Liver (tissue), 9 donors: ENCODE measurements around the gene DNAI2. TPM values are rescaled to one million over a fixed set of nuclear protein-coding genes. Genes with fewer than 3 reads are reported as not detected.

Experiments used
- DNase-seq: peaks from one replicate; pipeline ENCODE4 v3.0.0-alpha.2; 2017; ENCODE audit warnings: low spot score
- H3K27ac ChIP-seq, 2 donors: one replicate each; pipeline ENCODE4 v1.7.0; 2013; ENCODE audit warnings: inconsistent platforms in 2 of 2, low read length in 2 of 2, control low read depth in 1 of 2, low read depth in 1 of 2, mild to moderate bottlenecking in 1 of 2
- H3K27me3 ChIP-seq, 4 donors: one replicate each; pipeline versions ENCODE4 v1.6.1 to v1.7.0; 2013; ENCODE audit warnings: low read length in 3 of 4, inconsistent platforms in 1 of 4, mild to moderate bottlenecking in 1 of 4, moderate library complexity in 1 of 4; ENCODE audit not compliant: control insufficient read depth in 4 of 4, insufficient read depth in 4 of 4
- H3K36me3 ChIP-seq, 4 donors: one replicate each; pipeline versions ENCODE4 v1.6.1 to v1.7.0; 2013; ENCODE audit warnings: low read length in 3 of 4, mild to moderate bottlenecking in 3 of 4, low read depth in 1 of 4, moderate library complexity in 1 of 4; ENCODE audit not compliant: control insufficient read depth in 4 of 4, insufficient read depth in 3 of 4
- H3K4me1 ChIP-seq, 4 donors: one replicate each; pipeline versions ENCODE4 v1.6.1 to v1.7.0; 2013; ENCODE audit warnings: low read length in 3 of 4, mild to moderate bottlenecking in 3 of 4, moderate library complexity in 1 of 4; ENCODE audit not compliant: control insufficient read depth in 4 of 4, insufficient read depth in 4 of 4
- H3K4me3 ChIP-seq, 3 donors: one replicate each; pipeline versions ENCODE4 v1.6.1 to v1.7.0; 2013; ENCODE audit warnings: low read length in 3 of 3, control low read depth in 1 of 3, low read depth in 1 of 3, mild to moderate bottlenecking in 1 of 3
- H3K9ac ChIP-seq, 2 donors: one replicate each; pipeline ENCODE4 v1.7.0; 2013; ENCODE audit warnings: low read length in 2 of 2, mild to moderate bottlenecking in 2 of 2, moderate library complexity in 2 of 2, control low read depth in 1 of 2, low read depth in 1 of 2
- H3K9me3 ChIP-seq, 4 donors: one replicate each; pipeline versions ENCODE4 v1.6.1 to v1.7.0; 2013; ENCODE audit warnings: low read length in 3 of 4; ENCODE audit not compliant: control insufficient read depth in 4 of 4
- ATF3 ChIP-seq: IDR thresholded peaks from 2 replicates; pipeline ENCODE4 v1.6.1; 2016; ENCODE audit warnings: antibody characterized with exemption
- EGR1 ChIP-seq, 2 donors: IDR thresholded peaks; 2 replicates each; pipeline ENCODE4 v1.6.1; 2016 to 2018; ENCODE audit warnings: antibody characterized with exemption in 2 of 2, low read depth in 2 of 2
- FOXA1 ChIP-seq: IDR thresholded peaks from 2 replicates; pipeline ENCODE4 v1.6.1; 2016; ENCODE audit warnings: antibody characterized with exemption
- FOXA2 ChIP-seq: IDR thresholded peaks from 2 replicates; pipeline ENCODE4 v1.6.1; 2016; ENCODE audit warnings: antibody characterized with exemption
- GABPA ChIP-seq, 2 donors: IDR thresholded peaks in 1 of 2; conservative IDR thresholded peaks in 1 of 2; 2 replicates each; pipeline ENCODE4 v1.6.1; 2016; ENCODE audit warnings: antibody characterized with exemption in 2 of 2, mild to moderate bottlenecking in 1 of 2, moderate library complexity in 1 of 2
- HNF4A ChIP-seq, 2 donors: conservative IDR thresholded peaks; 2 replicates each; pipeline ENCODE4 v1.6.1; 2016; ENCODE audit warnings: antibody characterized with exemption in 2 of 2, mild to moderate bottlenecking in 2 of 2
- HNF4G ChIP-seq: IDR thresholded peaks from 2 replicates; pipeline ENCODE4 v1.6.1; 2016; ENCODE audit warnings: antibody characterized with exemption
- MAX ChIP-seq: IDR thresholded peaks from 2 replicates; pipeline ENCODE4 v1.6.1; 2016; ENCODE audit warnings: antibody characterized with exemption
- NR2F2 ChIP-seq: IDR thresholded peaks from 2 replicates; pipeline ENCODE4 v1.6.1; 2016; ENCODE audit warnings: antibody characterized with exemption
- RAD21 ChIP-seq, 2 donors: IDR thresholded peaks; 2 replicates each; pipeline ENCODE4 v1.6.1; 2016; ENCODE audit warnings: antibody characterized with exemption in 2 of 2, mild to moderate bottlenecking in 2 of 2
- RXRA ChIP-seq, 2 donors: IDR thresholded peaks; 2 replicates each; pipeline ENCODE4 v1.6.1; 2017 to 2018; ENCODE audit warnings: antibody characterized with exemption in 2 of 2, mild to moderate bottlenecking in 1 of 2
- SP1 ChIP-seq: IDR thresholded peaks from 2 replicates; pipeline ENCODE4 v1.6.1; 2018; ENCODE audit warnings: antibody characterized with exemption, mild to moderate bottlenecking
- TAF1 ChIP-seq: conservative IDR thresholded peaks from 2 replicates; pipeline ENCODE4 v1.6.1; 2016; ENCODE audit warnings: antibody characterized with exemption, mild to moderate bottlenecking
- ZBTB33 ChIP-seq: IDR thresholded peaks from 2 replicates; pipeline ENCODE4 v1.6.1; 2016; ENCODE audit warnings: antibody characterized with exemption
- WGBS: extraction: QIAGEN DNeasy Blood & Tissue Kit; methylation state at CpG from one replicate; pipeline ENCODE4 v1.1.7; 2013; 5-methylcytosine and 5-hydroxymethylcytosine counted together
- polyA plus RNA-seq, 2 donors: library from polyadenylated mRNA; stranded (reverse) in 1 of 2; unstranded in 1 of 2; fragments of 200-250 nt in 1 of 2; fragments of >200 nt in 1 of 2; fragmentation: Nextera tagmentation in 1 of 2; extraction: Ambion mirVana in 1 of 2; gene quantifications; one replicate each; pipeline versions ENCODE4 v1.2.1 to v1.2.3, GENCODE V29; 2013 to 2015
- total RNA-seq, 2 donors: library from RNA; depleted of rRNA; stranded (reverse); fragments of >200 nt; gene quantifications; one replicate each; pipeline ENCODE4 v1.2.3, GENCODE V29; 2014
- TF ChIP-seq, protein P1 (sequence below): IDR thresholded peaks from 2 replicates; pipeline ENCODE4 v1.6.1; 2016; ENCODE audit warnings: antibody characterized with exemption, mild to moderate bottlenecking
- donor health status: healthy.
- donor health status: healthy.
- donor health status: healthy.
- donor health status: healthy.
- donor health status: healthy.

DNAI2 gene
- total and polyA plus RNA-seq, 4 donors = not detected

GRCh38 chr17:74224959-74225725, 48.9 kb upstream of the DNAI2 start:
- H3K9ac ChIP-seq = no peak overlapping the region
- no peaks in the 10 kb centered on the region for H3K27me3 ChIP-seq
- H3K36me3 ChIP-seq = no peaks in the 10 kb centered on the region
- H3K27ac ChIP-seq = no peak overlapping the region
- no peaks in the 10 kb centered on the region for H3K9me3 ChIP-seq
- DNase-seq = no peak
- no peak overlapping the region for H3K4me3 ChIP-seq
- H3K4me1 ChIP-seq = no peaks in the 10 kb centered on the region
- TF ChIP-seq RAD21 (IDR thresholded peaks at IDR 0.05) = no peak
- TF ChIP-seq, protein P1, sequence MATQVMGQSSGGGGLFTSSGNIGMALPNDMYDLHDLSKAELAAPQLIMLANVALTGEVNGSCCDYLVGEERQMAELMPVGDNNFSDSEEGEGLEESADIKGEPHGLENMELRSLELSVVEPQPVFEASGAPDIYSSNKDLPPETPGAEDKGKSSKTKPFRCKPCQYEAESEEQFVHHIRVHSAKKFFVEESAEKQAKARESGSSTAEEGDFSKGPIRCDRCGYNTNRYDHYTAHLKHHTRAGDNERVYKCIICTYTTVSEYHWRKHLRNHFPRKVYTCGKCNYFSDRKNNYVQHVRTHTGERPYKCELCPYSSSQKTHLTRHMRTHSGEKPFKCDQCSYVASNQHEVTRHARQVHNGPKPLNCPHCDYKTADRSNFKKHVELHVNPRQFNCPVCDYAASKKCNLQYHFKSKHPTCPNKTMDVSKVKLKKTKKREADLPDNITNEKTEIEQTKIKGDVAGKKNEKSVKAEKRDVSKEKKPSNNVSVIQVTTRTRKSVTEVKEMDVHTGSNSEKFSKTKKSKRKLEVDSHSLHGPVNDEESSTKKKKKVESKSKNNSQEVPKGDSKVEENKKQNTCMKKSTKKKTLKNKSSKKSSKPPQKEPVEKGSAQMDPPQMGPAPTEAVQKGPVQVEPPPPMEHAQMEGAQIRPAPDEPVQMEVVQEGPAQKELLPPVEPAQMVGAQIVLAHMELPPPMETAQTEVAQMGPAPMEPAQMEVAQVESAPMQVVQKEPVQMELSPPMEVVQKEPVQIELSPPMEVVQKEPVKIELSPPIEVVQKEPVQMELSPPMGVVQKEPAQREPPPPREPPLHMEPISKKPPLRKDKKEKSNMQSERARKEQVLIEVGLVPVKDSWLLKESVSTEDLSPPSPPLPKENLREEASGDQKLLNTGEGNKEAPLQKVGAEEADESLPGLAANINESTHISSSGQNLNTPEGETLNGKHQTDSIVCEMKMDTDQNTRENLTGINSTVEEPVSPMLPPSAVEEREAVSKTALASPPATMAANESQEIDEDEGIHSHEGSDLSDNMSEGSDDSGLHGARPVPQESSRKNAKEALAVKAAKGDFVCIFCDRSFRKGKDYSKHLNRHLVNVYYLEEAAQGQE = no peak
- no peak for TF ChIP-seq HNF4A (conservative IDR thresholded peaks at IDR 0.05)
- no peak for TF ChIP-seq GABPA (IDR thresholded peaks at IDR 0.05 in 1 of 2, conservative IDR thresholded peaks at IDR 0.05 in 1 of 2)
- TF ChIP-seq MAX = no peak
- no peak for TF ChIP-seq EGR1 (IDR thresholded peaks at IDR 0.05; ENCODE audit: low read depth in 2 of 2)
- TF ChIP-seq ATF3 = no peak
- TF ChIP-seq NR2F2 = no peak
- no peak for TF ChIP-seq FOXA1
- no peak for TF ChIP-seq SP1
- WGBS = 94% methylated on average over 20 of the region's 20 CpGs

- H3K4me1 ChIP-seq = no peaks in the 10 kb centered on the region
- DNase-seq = no peak
- no peaks in the 10 kb centered on the region for H3K27me3 ChIP-seq
- TF ChIP-seq GABPA (IDR thresholded peaks at IDR 0.05 in 1 of 2, conservative IDR thresholded peaks at IDR 0.05 in 1 of 2) = no peak
- TF ChIP-seq RXRA (IDR thresholded peaks at IDR 0.05) = no peak
- no peak for TF ChIP-seq RAD21 (IDR thresholded peaks at IDR 0.05)
- TF ChIP-seq HNF4A (conservative IDR thresholded peaks at IDR 0.05) = no peak
- no peak for TF ChIP-seq SP1
- TF ChIP-seq FOXA2 = no peak
- TF ChIP-seq FOXA1 = no peak
- TF ChIP-seq TAF1 = no peak
- no peak for TF ChIP-seq HNF4G
- TF ChIP-seq ZBTB33 = no peak
- no peak for TF ChIP-seq MAX
- H3K4me3 ChIP-seq = no peak overlapping the region
- no peaks in the 10 kb centered on the region for H3K36me3 ChIP-seq
- no peak overlapping the region for H3K27ac ChIP-seq
- 70% methylated on average over 6 of the region's 6 CpGs for WGBS
- H3K9me3 ChIP-seq = no peaks in the 10 kb centered on the region
- no peak overlapping the region for H3K9ac ChIP-seq
Measured at GRCh38 chr17:74226252-74226651, 47.8 kb upstream of the DNAI2 start.
